ENCODE data around the gene RAB40B. TPM values are rescaled to one million over a fixed set of nuclear protein-coding genes. Genes with fewer than 3 reads are reported as not detected.
A peak's percentile ranks its signal among the peaks of the same experiment; 100 is the strongest.

The RAB40B gene
- total and polyA plus RNA-seq, 2 of the 13 experiments (the other 11 are each of a cell fraction or from before 2014, with no cell fraction given) = 6.2 to 6.5 TPM

- TF ChIP-seq DNMT3B (CRISPR knock-in tag; conservative IDR thresholded peaks at IDR 0.05) (no peak), ZNF678 (CRISPR knock-in tag; IDR thresholded peaks at IDR 0.05) (peak; percentile 89; the same call in 1 of the 2 replicates), SAFB2 (CRISPR knock-in tag; IDR thresholded peaks at IDR 0.05; ENCODE audit: borderline replicate concordance, low read depth) (peak; percentile 97), ZNF510 (CRISPR knock-in tag; IDR thresholded peaks at IDR 0.05; ENCODE audit: low read depth) (no peak), ZNF574 (CRISPR knock-in tag; IDR thresholded peaks at IDR 0.05) (peak; percentile 91), ZNF556 (CRISPR knock-in tag; IDR thresholded peaks at IDR 0.05; ENCODE audit: borderline replicate concordance) (no peak; the same call in 1 of the 2 replicates), RARA (CRISPR knock-in tag; IDR thresholded peaks at IDR 0.05) (peak; percentile 43; the same call in 1 of the 2 replicates), RELA (CRISPR knock-in tag; IDR thresholded peaks at IDR 0.05) (peak; percentile 48), ZNF580 (CRISPR knock-in tag; IDR thresholded peaks at IDR 0.05; ENCODE audit: borderline replicate concordance, low read depth) (peak; percentile 71; the same call in 1 of the 2 replicates), GABPA (IDR thresholded peaks at IDR 0.05; ENCODE audit: low read depth, low read length) (peak; percentile 82), GABPA (CRISPR knock-in tag; IDR thresholded peaks at IDR 0.05; ENCODE audit: low read depth) (peak; percentile 83), HNF1B (CRISPR knock-in tag; IDR thresholded peaks at IDR 0.05) (no peak), AKNA (CRISPR knock-in tag; IDR thresholded peaks at IDR 0.05; ENCODE audit: borderline replicate concordance) (no peak), HDAC6 (IDR thresholded peaks at IDR 0.05; ENCODE audit: low read depth, low read length) (no peak), RFX5 (IDR thresholded peaks at IDR 0.05; ENCODE audit: low read depth, low read length) (no peak), ELF1 (CRISPR knock-in tag; IDR thresholded peaks at IDR 0.05) (peak; percentile 87)
- TF ChIP-seq, protein P1, sequence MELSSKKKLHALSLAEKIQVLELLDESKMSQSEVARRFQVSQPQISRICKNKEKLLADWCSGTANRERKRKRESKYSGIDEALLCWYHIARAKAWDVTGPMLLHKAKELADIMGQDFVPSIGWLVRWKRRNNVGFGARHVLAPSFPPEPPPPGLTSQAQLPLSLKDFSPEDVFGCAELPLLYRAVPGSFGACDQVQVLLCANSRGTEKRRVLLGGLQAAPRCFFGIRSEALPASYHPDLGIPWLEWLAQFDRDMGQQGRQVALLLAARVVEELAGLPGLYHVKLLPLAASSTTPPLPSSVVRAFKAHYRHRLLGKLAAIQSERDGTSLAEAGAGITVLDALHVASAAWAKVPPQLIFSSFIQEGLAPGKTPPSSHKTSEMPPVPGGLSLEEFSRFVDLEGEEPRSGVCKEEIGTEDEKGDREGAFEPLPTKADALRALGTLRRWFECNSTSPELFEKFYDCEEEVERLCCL (CRISPR knock-in tag; IDR thresholded peaks at IDR 0.05; ENCODE audit: borderline replicate concordance) = no peak
Measured at GRCh38 chr17:82648165-82648668, 50.3 kb downstream of the RAB40B start, which contains the start of gene WDR45B (continued).
